H9 (cell line): ENCODE data around the gene ERP29. TPM values are rescaled to one million over a fixed set of nuclear protein-coding genes. Genes with fewer than 3 reads are reported as not detected.

Source experiments
- DNase-seq: peaks from one replicate; pipeline ENCODE4 v3.0.0-alpha.2; 2017
- H2AFZ ChIP-seq: one replicate; pipeline ENCODE4 v1.6.1; 2013; ENCODE audit warnings: mild to moderate bottlenecking, low read length, control low read depth, moderate library complexity
- H2AK5ac ChIP-seq: 2 replicates; pipeline ENCODE4 v1.6.1; 2013; ENCODE audit warnings: low read length, control low read depth, mixed read lengths; ENCODE audit not compliant: insufficient read length
- H2BK120ac ChIP-seq: one replicate; pipeline ENCODE4 v1.6.1; 2013; ENCODE audit warnings: low read depth, mild to moderate bottlenecking, low read length, control low read depth, inconsistent platforms; ENCODE audit not compliant: poor library complexity, severe bottlenecking
- H2BK12ac ChIP-seq: 2 replicates; pipeline ENCODE4 v1.6.1; 2013; ENCODE audit warnings: low read length, control low read depth, mixed read lengths, low read depth; ENCODE audit not compliant: insufficient read length
- H2BK15ac ChIP-seq: 2 replicates; pipeline ENCODE4 v1.6.1; 2013; ENCODE audit warnings: low read depth, low read length, control low read depth
- H2BK20ac ChIP-seq: one replicate; pipeline ENCODE4 v1.6.1; 2013; ENCODE audit warnings: low read depth, mild to moderate bottlenecking, low read length, control low read depth, inconsistent platforms; ENCODE audit not compliant: poor library complexity, severe bottlenecking
- H2BK5ac ChIP-seq: 2 replicates; pipeline ENCODE4 v1.6.1; 2013; ENCODE audit warnings: low read length, control low read depth, mixed read lengths; ENCODE audit not compliant: insufficient read length
- H3K14ac ChIP-seq: 2 replicates; pipeline ENCODE4 v1.6.1; 2013; ENCODE audit warnings: low read length, control low read depth; ENCODE audit not compliant: insufficient read depth
- H3K18ac ChIP-seq: 2 replicates; pipeline ENCODE4 v1.6.1; 2013; ENCODE audit warnings: low read depth, mild to moderate bottlenecking, mixed read lengths, low read length, control low read depth; ENCODE audit not compliant: insufficient read length
- H3K23ac ChIP-seq: 2 replicates; pipeline ENCODE4 v1.6.1; 2013; ENCODE audit warnings: low read length, control low read depth, mixed read lengths, low read depth; ENCODE audit not compliant: insufficient read length
- H3K23me2 ChIP-seq: 2 replicates; pipeline ENCODE4 v1.6.1; 2013; ENCODE audit warnings: low read depth, mild to moderate bottlenecking, mixed read lengths, low read length, control low read depth; ENCODE audit not compliant: insufficient read length, poor library complexity, severe bottlenecking
- H3K27ac ChIP-seq: 2 replicates; pipeline ENCODE4 v1.5.1; 2013; ENCODE audit warnings: low read length, control low read depth, mixed read lengths, low read depth; ENCODE audit not compliant: insufficient read length
- H3K27me3 ChIP-seq: 2 replicates; pipeline ENCODE4 v1.6.1; 2013; ENCODE audit warnings: low read length, control low read depth, inconsistent platforms; ENCODE audit not compliant: insufficient read depth
- H3K4ac ChIP-seq: 2 replicates; pipeline ENCODE4 v1.6.1; 2013; ENCODE audit warnings: low read depth, mild to moderate bottlenecking, control low read depth, inconsistent platforms, low read length, moderate library complexity
- H3K4me1 ChIP-seq: 2 replicates; pipeline ENCODE4 v1.6.1; 2013; ENCODE audit warnings: low read length, control low read depth, inconsistent platforms; ENCODE audit not compliant: insufficient read depth
- H3K4me2 ChIP-seq: 2 replicates; pipeline ENCODE4 v1.6.1; 2013; ENCODE audit warnings: low read length, control low read depth, mixed read lengths; ENCODE audit not compliant: insufficient read length, insufficient read depth
- H3K56ac ChIP-seq: 2 replicates; pipeline ENCODE4 v1.6.1; 2013; ENCODE audit warnings: low read depth, mild to moderate bottlenecking, mixed read lengths, low read length, control low read depth; ENCODE audit not compliant: insufficient read length
- H3K79me1 ChIP-seq: 2 replicates; pipeline ENCODE4 v1.6.1; 2013; ENCODE audit warnings: low read depth, mild to moderate bottlenecking, moderate library complexity, low read length, control low read depth, inconsistent platforms; ENCODE audit not compliant: insufficient read depth, poor library complexity, severe bottlenecking
- H3K79me2 ChIP-seq: 2 replicates; pipeline ENCODE4 v1.6.1; 2013; ENCODE audit warnings: low read length, control low read depth, inconsistent platforms; ENCODE audit not compliant: insufficient read depth
- H3K9ac ChIP-seq: 2 replicates; pipeline ENCODE4 v1.6.1; 2013; ENCODE audit warnings: low read length, control low read depth, mixed read lengths; ENCODE audit not compliant: insufficient read length; ENCODE audit errors: extremely low read depth
- H3K9me3 ChIP-seq: one replicate; pipeline ENCODE4 v1.6.1; 2013; ENCODE audit warnings: low read depth, low read length, inconsistent platforms; ENCODE audit not compliant: control insufficient read depth
- H3T11ph ChIP-seq: one replicate; pipeline ENCODE4 v1.6.1; 2013; ENCODE audit warnings: mild to moderate bottlenecking, low read length, control low read depth, inconsistent platforms
- H4K20me1 ChIP-seq: one replicate; pipeline ENCODE4 v1.6.1; 2013; ENCODE audit not compliant: control insufficient read depth, insufficient read length, insufficient read depth
- H4K5ac ChIP-seq: 2 replicates; pipeline ENCODE4 v1.6.1; 2013; ENCODE audit warnings: low read depth, mild to moderate bottlenecking, mixed read lengths, low read length, control low read depth; ENCODE audit not compliant: insufficient read length
- H4K8ac ChIP-seq: replicated peaks from 2 replicates; pipeline ENCODE4 v1.6.1; 2013; ENCODE audit warnings: low read length, control low read depth, mixed read lengths, low read depth; ENCODE audit not compliant: insufficient read length
- H4K91ac ChIP-seq: 2 replicates; pipeline ENCODE4 v1.6.1; 2013; ENCODE audit warnings: low read depth, mild to moderate bottlenecking, moderate library complexity, mixed read lengths, low read length, control low read depth; ENCODE audit not compliant: insufficient read length
- H3K27ac Mint-ChIP-seq, 3 experiments: 2 replicates in 2 of 3; 3 replicates in 1 of 3; pipeline ENCODE4 v1.8.0; 2020 to 2021; ENCODE audit warnings: mixed read lengths in 3 of 3, mild to moderate bottlenecking in 1 of 3, moderate library complexity in 1 of 3
- H3K27me3 Mint-ChIP-seq: 2 replicates; pipeline ENCODE4 v1.8.0; 2021; ENCODE audit warnings: low read depth, mild to moderate bottlenecking, moderate library complexity, mixed read lengths
- H3K36me3 Mint-ChIP-seq, 3 experiments: 2 replicates in 2 of 3; 3 replicates in 1 of 3; pipeline ENCODE4 v1.8.0; 2020 to 2021; ENCODE audit warnings: low read depth in 3 of 3, mixed read lengths in 3 of 3; ENCODE audit not compliant: insufficient read depth in 1 of 3
- H3K4me1 Mint-ChIP-seq, 2 experiments: 2 replicates each; pipeline ENCODE4 v1.8.0; 2020; ENCODE audit warnings: mixed read lengths in 2 of 2
- H3K4me3 Mint-ChIP-seq, 2 experiments: 2 replicates in 1 of 2; 3 replicates in 1 of 2; pipeline ENCODE4 v1.8.0; 2020 to 2021; ENCODE audit warnings: mild to moderate bottlenecking in 2 of 2, mixed read lengths in 2 of 2, moderate library complexity in 1 of 2
- H3K9me3 Mint-ChIP-seq, 2 experiments: 2 replicates in 1 of 2; 3 replicates in 1 of 2; pipeline ENCODE4 v1.8.0; 2020; ENCODE audit warnings: mild to moderate bottlenecking in 2 of 2, mixed read lengths in 2 of 2, moderate library complexity in 1 of 2
- CTCF ChIP-seq: fragments of 200-600 bp; sonication (generic); conservative IDR thresholded peaks from 3 replicates; pipeline ENCODE4 v1.8.0; 2021; ENCODE audit warnings: antibody characterized with exemption, mild to moderate bottlenecking
- WGBS: extraction: QIAGEN DNeasy Blood & Tissue Kit; methylation state at CpG from one replicate; pipeline ENCODE4 v1.1.7; 2013; ENCODE audit warnings: missing lambda C conversion rate, low lambda C conversion rate, mixed read lengths; ENCODE audit not compliant: insufficient read length; ENCODE audit errors: extremely low coverage; 5-methylcytosine and 5-hydroxymethylcytosine counted together
- total RNA-seq: library from RNA; stranded (reverse); gene quantifications from 2 replicates; pipeline ENCODE4 v1.2.1, GENCODE V29; 2021

ERP29 gene
- total RNA-seq, 1 experiment from 2014 or later = 160 TPM

GRCh38 chr12:111991535-111991934 is 21.7 kb upstream of the ERP29 start:
- H3K79me2 ChIP-seq = no peaks in the 10 kb centered on the region
- H2AFZ ChIP-seq = no peak overlapping the region
- no peak overlapping the region for H3K4me2 ChIP-seq
- H3K23ac ChIP-seq = no peak overlapping the region
- H4K20me1 ChIP-seq = no peaks in the 10 kb centered on the region
- Mint-ChIP-seq H3K36me3 (peaks cover 3 to 5% (median 4%) of the 10 kb centered on the region in 3 experiments; a peak in 4 of 7 replicates), H3K27me3 (no peaks in the 10 kb centered on the region), H3K4me1 (peaks cover 5 to 7% of the 10 kb centered on the region in 2 experiments; a peak in 2 of 4 replicates), H3K9me3 (no peaks in the 10 kb centered on the region), H3K27ac (no peak overlapping the region), H3K4me3 (no peak overlapping the region)
- no peak overlapping the region for H3K14ac ChIP-seq
- no peak overlapping the region for H3K9ac ChIP-seq
- no CpG with 5 or more reads among the region's 2 CpGs for WGBS
- no peak overlapping the region for H4K91ac ChIP-seq
- H3K9me3 ChIP-seq = no peaks in the 10 kb centered on the region
- no peak overlapping the region for H2BK120ac ChIP-seq
- H3K4me1 ChIP-seq = no peaks in the 10 kb centered on the region
- no peaks in the 10 kb centered on the region for H3K27me3 ChIP-seq
- H3K79me1 ChIP-seq = no peaks in the 10 kb centered on the region
- H3K56ac ChIP-seq = no peak overlapping the region
- no peak for DNase-seq
- H3K27ac ChIP-seq = no peak overlapping the region
- H4K8ac ChIP-seq = no peak overlapping the region
- no peak for TF ChIP-seq CTCF
- no peak overlapping the region for H2BK12ac ChIP-seq
- H2AK5ac ChIP-seq = no peak overlapping the region
- no peak overlapping the region for H2BK15ac ChIP-seq
- no peak overlapping the region for H3K4ac ChIP-seq
- H3K23me2 ChIP-seq = no peaks in the 10 kb centered on the region
- H2BK5ac ChIP-seq = no peak overlapping the region
- no peak overlapping the region for H3K18ac ChIP-seq
- H3T11ph ChIP-seq = no peak overlapping the region
- no peak overlapping the region for H2BK20ac ChIP-seq
- no peak overlapping the region for H4K5ac ChIP-seq
